Measurements from ENCODE around the gene TRIM50. TPM values are rescaled to one million over a fixed set of nuclear protein-coding genes. Genes with fewer than 3 reads are reported as not detected.
"Not testable (repeated sequence)": the region's sequence is repeated elsewhere in the genome, so short reads cannot be mapped to it uniquely, and the experiment has no call there.

Gene TRIM50
- total RNA-seq, 2 experiments from 2014 or later, result not detected

- no peaks in the 10 kb centered on the region for H3K4me1 Mint-ChIP-seq (ENCODE audit: low read depth)
- no peak for DNase-seq
- intact Hi-C loops (cut with micrococcal nuclease), result no loop called here
- no peaks in the 10 kb centered on the region for H3K36me3 Mint-ChIP-seq (ENCODE audit: low read depth)
- H3K4me3 Mint-ChIP-seq, result no peak overlapping the region
- no peak for TF ChIP-seq CTCF (IDR thresholded peaks at IDR 0.05)
- POLR2A ChIA-PET, result interaction anchor here (2.2 kb wide), 1 partner anchor 13 kb away, joined by 5 read pairs; no protein-coding TSS in a partner anchor
- no peak for ATAC-seq
- H3K27me3 Mint-ChIP-seq, result no peaks in the 10 kb centered on the region
- CTCF ChIA-PET, result interaction anchor here (1.6 kb wide), 1 partner anchor 121 kb away, joined by 3 read pairs; no protein-coding TSS in a partner anchor
- H3K9me3 Mint-ChIP-seq, result no peaks in the 10 kb centered on the region
- H3K27ac Mint-ChIP-seq, result no peak overlapping the region
Measured at GRCh38 chr7:73329861-73330581, 2.1 kb upstream of the TRIM50 start.

GRCh38 chr7:73328696-73329095 is 814 bp upstream of the TRIM50 start:
- intact Hi-C loops (cut with micrococcal nuclease), result no loop called here
- POLR2A ChIA-PET, result interaction anchor here (1.0 to 2.2 kb wide), 2 partner anchors 14 to 56 kb away, joined by 3 to 5 read pairs; no protein-coding TSS in a partner anchor
- Mint-ChIP-seq H3K27ac (no peak overlapping the region), H3K36me3 (ENCODE audit: low read depth) (no peaks in the 10 kb centered on the region), H3K27me3 (no peaks in the 10 kb centered on the region), H3K4me3 (no peak overlapping the region), H3K9me3 (no peaks in the 10 kb centered on the region), H3K4me1 (ENCODE audit: low read depth) (peaks cover 5% of the 10 kb centered on the region)
- ATAC-seq (no peak), DNase-seq (no peak)
- CTCF ChIA-PET, result no interaction called here
- no peak for TF ChIP-seq CTCF (IDR thresholded peaks at IDR 0.05)

GRCh38 chr7:73327449-73327848 is 433 bp downstream of the TRIM50 start:
- DNase-seq; H3K4me1 Mint-ChIP-seq (ENCODE audit: low read depth); H3K9me3 Mint-ChIP-seq; H3K36me3 Mint-ChIP-seq (ENCODE audit: low read depth); H3K27me3 Mint-ChIP-seq; H3K27ac Mint-ChIP-seq; POLR2A ChIA-PET; CTCF ChIA-PET; H3K4me3 Mint-ChIP-seq; intact Hi-C loops (cut with micrococcal nuclease); ATAC-seq: not testable (repeated sequence)

GRCh38 chr7:73325424-73325823 is 2.5 kb downstream of the TRIM50 start:
- H3K4me3 Mint-ChIP-seq; H3K36me3 Mint-ChIP-seq (ENCODE audit: low read depth); ATAC-seq; H3K9me3 Mint-ChIP-seq; H3K4me1 Mint-ChIP-seq (ENCODE audit: low read depth); intact Hi-C loops (cut with micrococcal nuclease); H3K27me3 Mint-ChIP-seq; DNase-seq; H3K27ac Mint-ChIP-seq; POLR2A ChIA-PET: not testable (repeated sequence)
- CTCF ChIA-PET, result interaction anchor here (3.9 kb wide), 1 partner anchor 127 kb away, joined by 33 read pairs; no protein-coding TSS in a partner anchor

GRCh38 chr7:73324081-73324845 is 3.6 kb downstream of the TRIM50 start:
- H3K27me3 Mint-ChIP-seq; H3K4me1 Mint-ChIP-seq (ENCODE audit: low read depth); H3K27ac Mint-ChIP-seq; intact Hi-C loops (cut with micrococcal nuclease); H3K36me3 Mint-ChIP-seq (ENCODE audit: low read depth); POLR2A ChIA-PET; H3K9me3 Mint-ChIP-seq: not testable (repeated sequence)
- DNase-seq, result peak; percentile 69
- CTCF ChIA-PET, result interaction anchor here (0.8 to 3.9 kb wide), 8 partner anchors 9 to 194 kb away, joined by 3 to 33 read pairs (median 4); no protein-coding TSS in a partner anchor
- TF ChIP-seq CTCF (IDR thresholded peaks at IDR 0.05), result peak; percentile 59
- peak overlapping the region; percentile 11 for H3K4me3 Mint-ChIP-seq
- peak; percentile 98 for ATAC-seq

GRCh38 chr7:73323434-73324080 is 4.3 kb downstream of the TRIM50 start:
- ATAC-seq; POLR2A ChIA-PET; H3K36me3 Mint-ChIP-seq (ENCODE audit: low read depth); H3K27me3 Mint-ChIP-seq; DNase-seq; H3K9me3 Mint-ChIP-seq; H3K27ac Mint-ChIP-seq; H3K4me1 Mint-ChIP-seq (ENCODE audit: low read depth); intact Hi-C loops (cut with micrococcal nuclease): not testable (repeated sequence)
- CTCF ChIA-PET, result interaction anchor here (0.8 to 3.9 kb wide), 8 partner anchors 10 to 195 kb away, joined by 3 to 33 read pairs (median 4); no protein-coding TSS in a partner anchor
- peak overlapping the region; percentile 11 for H3K4me3 Mint-ChIP-seq

GRCh38 chr7:73320009-73320408 is 7.9 kb downstream of the TRIM50 start:
- H3K36me3 Mint-ChIP-seq (ENCODE audit: low read depth); ATAC-seq; intact Hi-C loops (cut with micrococcal nuclease); H3K27ac Mint-ChIP-seq; CTCF ChIA-PET; H3K9me3 Mint-ChIP-seq; POLR2A ChIA-PET; H3K4me3 Mint-ChIP-seq; DNase-seq; H3K4me1 Mint-ChIP-seq (ENCODE audit: low read depth); H3K27me3 Mint-ChIP-seq: not testable (repeated sequence)

GRCh38 chr7:73319541-73319940 is 8.3 kb downstream of the TRIM50 start:
- H3K4me3 Mint-ChIP-seq; H3K36me3 Mint-ChIP-seq (ENCODE audit: low read depth); CTCF ChIA-PET; H3K27ac Mint-ChIP-seq; H3K27me3 Mint-ChIP-seq; ATAC-seq; DNase-seq; H3K4me1 Mint-ChIP-seq (ENCODE audit: low read depth); intact Hi-C loops (cut with micrococcal nuclease); H3K9me3 Mint-ChIP-seq; POLR2A ChIA-PET: not testable (repeated sequence)

All from activated CD8-positive, alpha-beta T cell treated with anti-CD3 and anti-CD28 coated beads for 36 hours (primary cell).